HEK293 (cell line): ENCODE measurements around the gene EFNA2.

Experiments
- ZBTB20 ChIP-seq: fragments of 450-650 bp; formaldehyde crosslinking; IDR thresholded peaks from 2 replicates; pipeline ENCODE4 v1.5.1; 2016; ENCODE audit warnings: missing biosample characterization, missing genetic modification characterization
- ZEB2 ChIP-seq: fragments of 450-650 bp; formaldehyde crosslinking; IDR thresholded peaks from 2 replicates; pipeline ENCODE4 v1.5.1; 2016; ENCODE audit warnings: missing biosample characterization, missing genetic modification characterization
- ZNF138 ChIP-seq: fragments of 450-650 bp; formaldehyde crosslinking; IDR thresholded peaks from 2 replicates; pipeline ENCODE4 v1.5.1; 2016; ENCODE audit warnings: missing biosample characterization, missing genetic modification characterization, borderline replicate concordance
- ZNF341 ChIP-seq: fragments of 450-650 bp; formaldehyde crosslinking; IDR thresholded peaks from 2 replicates; pipeline ENCODE4; 2016; ENCODE audit warnings: low read depth, missing biosample characterization, missing genetic modification characterization
- ZNF433 ChIP-seq: fragments of 450-650 bp; formaldehyde crosslinking; IDR thresholded peaks from 2 replicates; pipeline ENCODE4 v1.5.1; 2016; ENCODE audit warnings: missing biosample characterization, missing genetic modification characterization, low read depth
- ZNF558 ChIP-seq: fragments of 450-650 bp; formaldehyde crosslinking; IDR thresholded peaks from 2 replicates; pipeline ENCODE4 v1.5.1; 2016; ENCODE audit warnings: missing biosample characterization, missing genetic modification characterization
- ZNF596 ChIP-seq: fragments of 450-650 bp; IDR thresholded peaks from 2 replicates; pipeline ENCODE4 v1.5.0; 2018; ENCODE audit warnings: missing biosample characterization, mild to moderate bottlenecking, missing genetic modification characterization, moderate library complexity
- ZSCAN30 ChIP-seq: fragments of 450-650 bp; IDR thresholded peaks from 2 replicates; pipeline ENCODE4 v1.5.1; 2018; ENCODE audit warnings: missing biosample characterization, mild to moderate bottlenecking, missing genetic modification characterization, moderate library complexity
- TF ChIP-seq, protein P1 (sequence below): fragments of 450-650 bp; formaldehyde crosslinking; IDR thresholded peaks from 2 replicates; pipeline ENCODE4 v1.5.1; 2017; ENCODE audit warnings: missing biosample characterization, missing genetic modification characterization
- TF ChIP-seq, protein P2 (sequence below): fragments of 450-650 bp; formaldehyde crosslinking; IDR thresholded peaks from 2 replicates; pipeline ENCODE4 v1.5.1; 2016; ENCODE audit warnings: missing biosample characterization, missing genetic modification characterization
- TF ChIP-seq, protein P3 (sequence below): fragments of 450-650 bp; IDR thresholded peaks from 2 replicates; pipeline ENCODE4 v1.5.1; 2018; ENCODE audit warnings: missing biosample characterization, missing genetic modification characterization
- TF ChIP-seq, protein P4 (sequence below): fragments of 450-650 bp; formaldehyde crosslinking; IDR thresholded peaks from 2 replicates; pipeline ENCODE4 v1.5.1; 2016; ENCODE audit warnings: missing biosample characterization, missing genetic modification characterization, borderline replicate concordance
- TF ChIP-seq, protein P5 (sequence below): fragments of 450-650 bp; formaldehyde crosslinking; IDR thresholded peaks from 2 replicates; pipeline ENCODE4 v1.5.1; 2016; ENCODE audit warnings: missing biosample characterization, missing genetic modification characterization
- TF ChIP-seq, protein P6 (sequence below): fragments of 450-650 bp; formaldehyde crosslinking; IDR thresholded peaks from 2 replicates; pipeline ENCODE4 v1.5.1; 2016; ENCODE audit warnings: missing biosample characterization, missing genetic modification characterization
- TF ChIP-seq, protein P7 (sequence below): fragments of 450-650 bp; formaldehyde crosslinking; IDR thresholded peaks from 2 replicates; pipeline ENCODE4 v1.5.1; 2016; ENCODE audit warnings: missing biosample characterization, missing genetic modification characterization
- TF ChIP-seq, protein P8 (sequence below): fragments of 450-650 bp; formaldehyde crosslinking; IDR thresholded peaks from 2 replicates; pipeline ENCODE4 v1.5.1; 2016; ENCODE audit warnings: missing biosample characterization, missing genetic modification characterization

EFNA2 gene

DNA sequence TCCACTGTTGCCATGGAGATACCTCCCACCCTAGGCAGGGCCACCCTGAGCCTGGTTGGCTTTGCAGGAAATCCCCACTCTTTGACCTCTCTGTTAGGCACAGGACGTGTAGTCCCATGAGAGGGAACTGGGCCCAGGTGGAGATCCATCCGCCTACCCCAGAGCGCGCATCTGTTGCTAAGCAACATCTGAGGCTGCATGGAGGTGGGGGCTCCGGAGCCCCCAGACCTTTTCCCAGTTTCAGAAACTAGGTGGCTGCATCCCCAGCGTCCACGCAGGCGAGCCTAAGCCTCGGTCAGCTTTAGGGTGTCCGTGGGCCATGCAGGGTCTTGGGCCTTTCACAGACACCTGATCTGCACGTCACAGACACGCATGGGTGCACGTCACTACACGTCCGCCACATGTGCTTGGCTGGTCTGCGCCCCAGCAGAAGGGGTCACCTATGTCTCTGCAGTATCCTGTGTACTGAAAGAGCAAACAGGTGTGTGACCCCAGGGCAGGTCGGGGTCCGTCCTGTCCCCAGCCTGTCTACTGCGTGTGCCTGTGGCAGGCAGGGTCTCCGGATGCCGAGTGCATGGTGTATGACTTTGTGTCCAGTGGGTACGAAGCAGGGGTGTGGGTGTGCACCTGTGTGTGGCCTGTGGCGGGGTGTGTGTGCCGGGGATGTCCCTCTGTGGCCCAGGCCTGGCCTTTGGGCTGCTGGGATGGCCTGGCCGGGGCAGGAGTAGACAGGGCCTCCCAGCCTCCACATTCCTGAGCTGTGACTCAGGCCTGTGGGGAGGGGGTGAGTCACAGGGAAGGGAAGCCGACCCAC lies 20.7 kb upstream of the EFNA2 start (continued):
- TF ChIP-seq, protein P1, sequence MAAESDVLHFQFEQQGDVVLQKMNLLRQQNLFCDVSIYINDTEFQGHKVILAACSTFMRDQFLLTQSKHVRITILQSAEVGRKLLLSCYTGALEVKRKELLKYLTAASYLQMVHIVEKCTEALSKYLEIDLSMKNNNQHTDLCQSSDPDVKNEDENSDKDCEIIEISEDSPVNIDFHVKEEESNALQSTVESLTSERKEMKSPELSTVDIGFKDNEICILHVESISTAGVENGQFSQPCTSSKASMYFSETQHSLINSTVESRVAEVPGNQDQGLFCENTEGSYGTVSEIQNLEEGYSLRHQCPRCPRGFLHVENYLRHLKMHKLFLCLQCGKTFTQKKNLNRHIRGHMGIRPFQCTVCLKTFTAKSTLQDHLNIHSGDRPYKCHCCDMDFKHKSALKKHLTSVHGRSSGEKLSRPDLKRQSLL (tag by site-specific recombination) = no peak
- TF ChIP-seq ZBTB20 (tag by site-specific recombination) (no peak), ZNF596 (tag by site-specific recombination) (no peak), ZNF341 (tag by site-specific recombination) (peak; percentile 54; the same call in 1 of the 2 replicates), ZNF433 (tag by site-specific recombination) (no peak), ZSCAN30 (tag by site-specific recombination) (no peak), ZNF138 (tag by site-specific recombination) (no peak), ZEB2 (tag by site-specific recombination) (peak; percentile 73; the same call in 1 of the 2 replicates), ZNF558 (tag by site-specific recombination) (no peak)
- TF ChIP-seq, protein P2, sequence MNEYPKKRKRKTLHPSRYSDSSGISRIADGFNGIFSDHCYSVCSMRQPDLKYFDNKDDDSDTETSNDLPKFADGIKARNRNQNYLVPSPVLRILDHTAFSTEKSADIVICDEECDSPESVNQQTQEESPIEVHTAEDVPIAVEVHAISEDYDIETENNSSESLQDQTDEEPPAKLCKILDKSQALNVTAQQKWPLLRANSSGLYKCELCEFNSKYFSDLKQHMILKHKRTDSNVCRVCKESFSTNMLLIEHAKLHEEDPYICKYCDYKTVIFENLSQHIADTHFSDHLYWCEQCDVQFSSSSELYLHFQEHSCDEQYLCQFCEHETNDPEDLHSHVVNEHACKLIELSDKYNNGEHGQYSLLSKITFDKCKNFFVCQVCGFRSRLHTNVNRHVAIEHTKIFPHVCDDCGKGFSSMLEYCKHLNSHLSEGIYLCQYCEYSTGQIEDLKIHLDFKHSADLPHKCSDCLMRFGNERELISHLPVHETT (tag by site-specific recombination) = 0 out of 2 replicates have a peak, but pooled peaks have one; percentile 44
- TF ChIP-seq, protein P3, sequence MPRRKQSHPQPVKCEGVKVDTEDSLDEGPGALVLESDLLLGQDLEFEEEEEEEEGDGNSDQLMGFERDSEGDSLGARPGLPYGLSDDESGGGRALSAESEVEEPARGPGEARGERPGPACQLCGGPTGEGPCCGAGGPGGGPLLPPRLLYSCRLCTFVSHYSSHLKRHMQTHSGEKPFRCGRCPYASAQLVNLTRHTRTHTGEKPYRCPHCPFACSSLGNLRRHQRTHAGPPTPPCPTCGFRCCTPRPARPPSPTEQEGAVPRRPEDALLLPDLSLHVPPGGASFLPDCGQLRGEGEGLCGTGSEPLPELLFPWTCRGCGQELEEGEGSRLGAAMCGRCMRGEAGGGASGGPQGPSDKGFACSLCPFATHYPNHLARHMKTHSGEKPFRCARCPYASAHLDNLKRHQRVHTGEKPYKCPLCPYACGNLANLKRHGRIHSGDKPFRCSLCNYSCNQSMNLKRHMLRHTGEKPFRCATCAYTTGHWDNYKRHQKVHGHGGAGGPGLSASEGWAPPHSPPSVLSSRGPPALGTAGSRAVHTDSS (tag by site-specific recombination) = no peak
- TF ChIP-seq, protein P4, sequence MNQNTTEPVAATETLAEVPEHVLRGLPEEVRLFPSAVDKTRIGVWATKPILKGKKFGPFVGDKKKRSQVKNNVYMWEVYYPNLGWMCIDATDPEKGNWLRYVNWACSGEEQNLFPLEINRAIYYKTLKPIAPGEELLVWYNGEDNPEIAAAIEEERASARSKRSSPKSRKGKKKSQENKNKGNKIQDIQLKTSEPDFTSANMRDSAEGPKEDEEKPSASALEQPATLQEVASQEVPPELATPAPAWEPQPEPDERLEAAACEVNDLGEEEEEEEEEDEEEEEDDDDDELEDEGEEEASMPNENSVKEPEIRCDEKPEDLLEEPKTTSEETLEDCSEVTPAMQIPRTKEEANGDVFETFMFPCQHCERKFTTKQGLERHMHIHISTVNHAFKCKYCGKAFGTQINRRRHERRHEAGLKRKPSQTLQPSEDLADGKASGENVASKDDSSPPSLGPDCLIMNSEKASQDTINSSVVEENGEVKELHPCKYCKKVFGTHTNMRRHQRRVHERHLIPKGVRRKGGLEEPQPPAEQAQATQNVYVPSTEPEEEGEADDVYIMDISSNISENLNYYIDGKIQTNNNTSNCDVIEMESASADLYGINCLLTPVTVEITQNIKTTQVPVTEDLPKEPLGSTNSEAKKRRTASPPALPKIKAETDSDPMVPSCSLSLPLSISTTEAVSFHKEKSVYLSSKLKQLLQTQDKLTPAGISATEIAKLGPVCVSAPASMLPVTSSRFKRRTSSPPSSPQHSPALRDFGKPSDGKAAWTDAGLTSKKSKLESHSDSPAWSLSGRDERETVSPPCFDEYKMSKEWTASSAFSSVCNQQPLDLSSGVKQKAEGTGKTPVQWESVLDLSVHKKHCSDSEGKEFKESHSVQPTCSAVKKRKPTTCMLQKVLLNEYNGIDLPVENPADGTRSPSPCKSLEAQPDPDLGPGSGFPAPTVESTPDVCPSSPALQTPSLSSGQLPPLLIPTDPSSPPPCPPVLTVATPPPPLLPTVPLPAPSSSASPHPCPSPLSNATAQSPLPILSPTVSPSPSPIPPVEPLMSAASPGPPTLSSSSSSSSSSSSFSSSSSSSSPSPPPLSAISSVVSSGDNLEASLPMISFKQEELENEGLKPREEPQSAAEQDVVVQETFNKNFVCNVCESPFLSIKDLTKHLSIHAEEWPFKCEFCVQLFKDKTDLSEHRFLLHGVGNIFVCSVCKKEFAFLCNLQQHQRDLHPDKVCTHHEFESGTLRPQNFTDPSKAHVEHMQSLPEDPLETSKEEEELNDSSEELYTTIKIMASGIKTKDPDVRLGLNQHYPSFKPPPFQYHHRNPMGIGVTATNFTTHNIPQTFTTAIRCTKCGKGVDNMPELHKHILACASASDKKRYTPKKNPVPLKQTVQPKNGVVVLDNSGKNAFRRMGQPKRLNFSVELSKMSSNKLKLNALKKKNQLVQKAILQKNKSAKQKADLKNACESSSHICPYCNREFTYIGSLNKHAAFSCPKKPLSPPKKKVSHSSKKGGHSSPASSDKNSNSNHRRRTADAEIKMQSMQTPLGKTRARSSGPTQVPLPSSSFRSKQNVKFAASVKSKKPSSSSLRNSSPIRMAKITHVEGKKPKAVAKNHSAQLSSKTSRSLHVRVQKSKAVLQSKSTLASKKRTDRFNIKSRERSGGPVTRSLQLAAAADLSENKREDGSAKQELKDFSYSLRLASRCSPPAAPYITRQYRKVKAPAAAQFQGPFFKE = no peak
- TF ChIP-seq, protein P5, sequence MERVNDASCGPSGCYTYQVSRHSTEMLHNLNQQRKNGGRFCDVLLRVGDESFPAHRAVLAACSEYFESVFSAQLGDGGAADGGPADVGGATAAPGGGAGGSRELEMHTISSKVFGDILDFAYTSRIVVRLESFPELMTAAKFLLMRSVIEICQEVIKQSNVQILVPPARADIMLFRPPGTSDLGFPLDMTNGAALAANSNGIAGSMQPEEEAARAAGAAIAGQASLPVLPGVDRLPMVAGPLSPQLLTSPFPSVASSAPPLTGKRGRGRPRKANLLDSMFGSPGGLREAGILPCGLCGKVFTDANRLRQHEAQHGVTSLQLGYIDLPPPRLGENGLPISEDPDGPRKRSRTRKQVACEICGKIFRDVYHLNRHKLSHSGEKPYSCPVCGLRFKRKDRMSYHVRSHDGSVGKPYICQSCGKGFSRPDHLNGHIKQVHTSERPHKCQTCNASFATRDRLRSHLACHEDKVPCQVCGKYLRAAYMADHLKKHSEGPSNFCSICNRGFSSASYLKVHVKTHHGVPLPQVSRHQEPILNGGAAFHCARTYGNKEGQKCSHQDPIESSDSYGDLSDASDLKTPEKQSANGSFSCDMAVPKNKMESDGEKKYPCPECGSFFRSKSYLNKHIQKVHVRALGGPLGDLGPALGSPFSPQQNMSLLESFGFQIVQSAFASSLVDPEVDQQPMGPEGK (tag by site-specific recombination) = no peak
- TF ChIP-seq, protein P6, sequence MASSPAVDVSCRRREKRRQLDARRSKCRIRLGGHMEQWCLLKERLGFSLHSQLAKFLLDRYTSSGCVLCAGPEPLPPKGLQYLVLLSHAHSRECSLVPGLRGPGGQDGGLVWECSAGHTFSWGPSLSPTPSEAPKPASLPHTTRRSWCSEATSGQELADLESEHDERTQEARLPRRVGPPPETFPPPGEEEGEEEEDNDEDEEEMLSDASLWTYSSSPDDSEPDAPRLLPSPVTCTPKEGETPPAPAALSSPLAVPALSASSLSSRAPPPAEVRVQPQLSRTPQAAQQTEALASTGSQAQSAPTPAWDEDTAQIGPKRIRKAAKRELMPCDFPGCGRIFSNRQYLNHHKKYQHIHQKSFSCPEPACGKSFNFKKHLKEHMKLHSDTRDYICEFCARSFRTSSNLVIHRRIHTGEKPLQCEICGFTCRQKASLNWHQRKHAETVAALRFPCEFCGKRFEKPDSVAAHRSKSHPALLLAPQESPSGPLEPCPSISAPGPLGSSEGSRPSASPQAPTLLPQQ (tag by site-specific recombination) = no peak
- TF ChIP-seq, protein P7, sequence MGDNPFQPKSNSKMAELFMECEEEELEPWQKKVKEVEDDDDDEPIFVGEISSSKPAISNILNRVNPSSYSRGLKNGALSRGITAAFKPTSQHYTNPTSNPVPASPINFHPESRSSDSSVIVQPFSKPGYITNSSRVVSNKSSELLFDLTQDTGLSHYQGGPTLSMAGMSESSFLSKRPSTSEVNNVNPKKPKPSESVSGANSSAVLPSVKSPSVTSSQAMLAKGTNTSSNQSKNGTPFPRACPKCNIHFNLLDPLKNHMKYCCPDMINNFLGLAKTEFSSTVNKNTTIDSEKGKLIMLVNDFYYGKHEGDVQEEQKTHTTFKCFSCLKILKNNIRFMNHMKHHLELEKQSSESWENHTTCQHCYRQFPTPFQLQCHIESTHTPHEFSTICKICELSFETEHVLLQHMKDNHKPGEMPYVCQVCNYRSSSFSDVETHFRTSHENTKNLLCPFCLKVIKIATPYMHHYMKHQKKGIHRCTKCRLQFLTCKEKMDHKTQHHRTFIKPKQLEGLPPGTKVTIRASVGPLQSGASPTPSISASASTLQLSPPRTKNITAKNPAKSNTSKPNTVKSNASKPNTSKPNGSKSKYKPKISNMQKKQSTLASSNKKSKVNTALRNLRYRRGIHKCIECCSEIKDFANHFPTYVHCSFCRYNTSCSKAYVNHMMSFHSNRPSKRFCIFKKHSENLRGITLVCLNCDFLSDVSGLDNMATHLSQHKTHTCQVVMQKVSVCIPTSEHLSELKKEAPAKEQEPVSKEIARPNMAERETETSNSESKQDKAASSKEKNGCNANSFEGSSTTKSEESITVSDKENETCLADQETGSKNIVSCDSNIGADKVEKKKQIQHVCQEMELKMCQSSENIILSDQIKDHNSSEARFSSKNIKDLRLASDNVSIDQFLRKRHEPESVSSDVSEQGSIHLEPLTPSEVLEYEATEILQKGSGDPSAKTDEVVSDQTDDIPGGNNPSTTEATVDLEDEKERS (tag by site-specific recombination) = 0 out of 2 replicates have a peak, but pooled peaks have one; percentile 50
- TF ChIP-seq, protein P8, sequence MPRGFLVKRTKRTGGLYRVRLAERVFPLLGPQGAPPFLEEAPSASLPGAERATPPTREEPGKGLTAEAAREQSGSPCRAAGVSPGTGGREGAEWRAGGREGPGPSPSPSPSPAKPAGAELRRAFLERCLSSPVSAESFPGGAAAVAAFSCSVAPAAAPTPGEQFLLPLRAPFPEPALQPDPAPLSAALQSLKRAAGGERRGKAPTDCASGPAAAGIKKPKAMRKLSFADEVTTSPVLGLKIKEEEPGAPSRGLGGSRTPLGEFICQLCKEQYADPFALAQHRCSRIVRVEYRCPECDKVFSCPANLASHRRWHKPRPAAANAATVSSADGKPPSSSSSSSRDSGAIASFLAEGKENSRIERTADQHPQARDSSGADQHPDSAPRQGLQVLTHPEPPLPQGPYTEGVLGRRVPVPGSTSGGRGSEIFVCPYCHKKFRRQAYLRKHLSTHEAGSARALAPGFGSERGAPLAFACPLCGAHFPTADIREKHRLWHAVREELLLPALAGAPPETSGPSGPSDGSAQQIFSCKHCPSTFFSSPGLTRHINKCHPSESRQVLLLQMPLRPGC (tag by site-specific recombination) = no peak
